ENCODE measurements around the gene IL4.

Gene IL4

DNA sequence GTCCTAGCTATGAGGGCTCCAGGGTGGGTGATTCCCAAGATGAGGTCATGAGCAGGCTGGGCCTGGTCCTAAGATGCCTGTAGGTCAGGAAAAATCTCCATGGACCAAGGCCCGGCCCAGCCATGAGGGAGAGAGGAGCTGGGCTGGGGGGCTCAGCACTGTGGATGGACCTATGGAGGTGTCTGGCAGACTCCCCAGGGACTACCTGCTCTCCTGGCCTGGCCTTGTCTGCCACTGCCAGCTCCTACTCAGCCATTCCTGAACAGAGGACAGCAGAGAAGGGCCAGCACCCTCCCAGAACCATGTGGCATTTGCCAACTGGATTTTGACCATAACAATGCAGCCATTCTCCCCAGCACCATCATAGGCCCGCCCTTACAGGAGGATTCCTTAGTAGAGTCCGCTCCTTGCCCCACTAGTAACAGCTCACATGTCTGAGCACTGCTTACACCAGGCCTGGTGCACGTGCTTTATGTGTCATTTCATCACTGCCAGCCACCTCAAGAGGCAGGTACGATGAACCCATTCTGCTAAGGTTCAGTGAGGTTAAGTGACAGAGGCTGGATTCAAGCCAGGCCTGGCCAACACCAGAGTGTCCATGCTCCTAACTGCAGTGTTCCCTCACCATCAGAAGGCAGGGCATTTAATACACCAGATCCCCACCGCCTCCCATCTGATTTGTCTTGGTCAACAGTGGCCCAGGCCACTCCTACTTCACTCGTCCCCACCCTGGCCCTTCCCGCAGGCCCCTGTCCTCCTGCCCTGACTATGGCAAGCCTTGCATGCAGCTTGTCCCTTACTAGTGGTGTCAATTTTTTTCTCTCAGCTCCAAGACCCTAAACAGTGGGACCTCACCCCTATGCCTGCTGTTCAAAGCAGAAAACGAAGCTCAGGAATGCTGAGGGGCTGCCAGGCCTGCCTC, 15.1 kb upstream of the IL4 start:
- DNase-seq (ENCODE audit: low read depth): no peak

DNA sequence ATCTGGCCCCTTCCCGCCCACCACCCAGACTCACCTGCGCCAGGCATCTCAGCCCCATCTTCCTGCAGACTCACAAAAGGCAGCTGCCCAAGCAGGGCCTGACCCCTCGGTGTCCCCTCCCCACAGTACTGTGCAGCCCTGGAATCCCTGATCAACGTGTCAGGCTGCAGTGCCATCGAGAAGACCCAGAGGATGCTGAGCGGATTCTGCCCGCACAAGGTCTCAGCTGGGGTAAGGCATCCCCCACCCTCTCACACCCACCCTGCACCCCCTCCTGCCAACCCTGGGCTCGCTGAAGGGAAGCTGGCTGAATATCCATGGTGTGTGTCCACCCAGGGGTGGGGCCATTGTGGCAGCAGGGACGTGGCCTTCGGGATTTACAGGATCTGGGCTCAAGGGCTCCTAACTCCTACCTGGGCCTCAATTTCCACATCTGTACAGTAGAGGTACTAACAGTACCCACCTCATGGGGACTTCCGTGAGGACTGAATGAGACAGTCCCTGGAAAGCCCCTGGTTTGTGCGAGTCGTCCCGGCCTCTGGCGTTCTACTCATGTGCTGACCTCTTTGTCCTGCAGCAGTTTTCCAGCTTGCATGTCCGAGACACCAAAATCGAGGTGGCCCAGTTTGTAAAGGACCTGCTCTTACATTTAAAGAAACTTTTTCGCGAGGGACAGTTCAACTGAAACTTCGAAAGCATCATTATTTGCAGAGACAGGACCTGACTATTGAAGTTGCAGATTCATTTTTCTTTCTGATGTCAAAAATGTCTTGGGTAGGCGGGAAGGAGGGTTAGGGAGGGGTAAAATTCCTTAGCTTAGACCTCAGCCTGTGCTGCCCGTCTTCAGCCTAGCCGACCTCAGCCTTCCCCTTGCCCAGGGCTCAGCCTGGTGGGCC, 13.9 kb upstream of the IL4 start:
- no peak for DNase-seq (ENCODE audit: low read depth)

DNA sequence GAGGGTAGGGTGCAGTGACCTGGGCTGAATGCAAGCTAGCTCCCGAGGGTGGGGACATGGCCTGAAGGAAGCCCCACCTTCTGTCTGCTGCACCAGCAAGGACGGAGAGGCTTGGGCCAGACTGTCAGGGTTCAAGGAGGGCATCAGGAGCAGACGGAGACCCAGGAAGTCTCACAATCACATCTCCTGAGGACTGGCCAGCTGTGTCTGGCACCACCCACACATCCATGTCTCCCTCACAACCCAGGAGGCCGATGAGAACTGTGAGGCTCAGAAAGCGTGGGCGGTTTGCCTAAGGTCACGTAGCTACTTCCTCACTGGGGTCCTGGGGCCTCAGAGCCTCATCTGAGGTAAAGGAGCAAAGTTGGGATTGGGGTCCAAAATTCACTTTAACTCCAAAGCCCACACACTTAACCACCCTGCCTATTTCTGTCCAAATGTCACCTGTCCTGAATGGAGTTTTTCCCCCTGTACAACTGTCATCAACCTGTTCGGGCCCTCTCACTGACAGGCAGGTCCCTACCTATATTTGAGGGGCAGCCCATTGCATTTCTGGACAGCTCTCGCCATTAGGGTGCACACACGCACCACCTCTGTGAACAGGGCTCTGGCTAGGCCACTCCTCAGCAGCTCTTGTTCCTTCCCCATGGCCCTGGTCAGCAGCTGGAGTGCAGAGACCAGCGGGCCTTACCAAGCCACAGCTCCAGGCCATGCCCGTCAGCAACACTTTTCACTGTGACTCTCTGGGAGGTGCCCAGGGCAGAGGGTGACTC, 12.4 kb upstream of the IL4 start:
- DNase-seq (ENCODE audit: low read depth): no peak

DNA sequence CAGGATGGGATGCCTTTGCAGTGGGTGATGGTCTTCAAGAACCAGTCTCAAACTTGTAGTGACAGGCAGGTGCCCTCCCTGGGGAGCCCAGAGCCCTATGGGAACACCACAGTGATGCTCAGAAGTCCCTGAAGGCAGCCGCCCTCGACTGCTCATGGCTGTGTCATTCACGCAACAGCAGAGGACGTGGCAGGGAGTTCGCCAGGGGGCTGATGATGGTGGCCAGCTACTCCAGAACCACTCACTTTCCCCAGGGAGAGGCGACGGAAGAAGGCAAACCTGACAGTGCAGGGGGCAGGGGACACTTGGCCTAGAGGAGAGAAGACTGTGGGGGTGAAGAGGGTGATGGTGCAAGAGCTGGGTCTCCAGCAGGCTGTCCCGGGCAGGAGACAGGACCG, 11.8 kb upstream of the IL4 start:
- no peak for DNase-seq (ENCODE audit: low read depth)

DNA sequence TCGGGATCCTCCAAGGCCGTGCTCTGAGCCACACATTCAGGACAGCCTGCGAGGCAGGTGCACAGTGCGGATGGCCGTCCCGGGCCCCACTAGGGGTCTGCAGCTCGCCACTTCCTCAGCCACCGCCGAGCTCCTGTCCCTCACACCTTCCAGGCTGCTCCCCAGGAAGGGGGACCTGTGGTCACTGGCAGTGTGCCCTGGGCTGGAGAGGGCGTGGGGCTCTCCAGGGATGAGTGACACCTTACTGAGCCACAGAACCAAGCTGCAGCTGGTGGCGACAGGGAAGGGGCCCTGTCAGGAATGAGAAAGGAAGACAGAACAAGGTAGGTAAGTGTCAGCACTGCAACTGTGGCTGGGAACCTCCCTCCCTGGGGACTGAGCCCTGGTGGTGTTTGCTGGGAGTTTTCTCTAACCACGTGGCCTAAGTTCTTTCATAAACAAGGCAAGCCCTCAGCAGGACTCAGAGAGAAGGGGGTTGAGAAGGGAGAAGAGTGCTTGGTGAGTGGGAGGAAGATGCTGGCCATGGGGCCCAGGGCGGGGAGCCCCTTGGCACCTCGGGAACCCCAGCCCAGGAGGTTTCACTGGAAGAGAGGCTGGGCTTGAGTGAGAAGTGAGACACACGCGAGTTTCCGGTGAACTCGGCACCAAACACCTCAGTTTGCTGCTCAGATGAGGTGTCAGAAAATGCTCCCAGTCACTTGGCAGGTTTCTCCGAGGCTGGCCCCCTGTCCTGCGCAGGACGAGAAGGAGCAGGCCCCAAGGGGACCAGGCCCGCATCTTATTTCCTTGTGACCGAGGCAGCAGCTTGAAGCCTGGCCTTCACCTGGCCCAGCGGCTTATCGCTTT, 10.6 kb upstream of the IL4 start:
- DNase-seq (ENCODE audit: low read depth): no peak

DNA sequence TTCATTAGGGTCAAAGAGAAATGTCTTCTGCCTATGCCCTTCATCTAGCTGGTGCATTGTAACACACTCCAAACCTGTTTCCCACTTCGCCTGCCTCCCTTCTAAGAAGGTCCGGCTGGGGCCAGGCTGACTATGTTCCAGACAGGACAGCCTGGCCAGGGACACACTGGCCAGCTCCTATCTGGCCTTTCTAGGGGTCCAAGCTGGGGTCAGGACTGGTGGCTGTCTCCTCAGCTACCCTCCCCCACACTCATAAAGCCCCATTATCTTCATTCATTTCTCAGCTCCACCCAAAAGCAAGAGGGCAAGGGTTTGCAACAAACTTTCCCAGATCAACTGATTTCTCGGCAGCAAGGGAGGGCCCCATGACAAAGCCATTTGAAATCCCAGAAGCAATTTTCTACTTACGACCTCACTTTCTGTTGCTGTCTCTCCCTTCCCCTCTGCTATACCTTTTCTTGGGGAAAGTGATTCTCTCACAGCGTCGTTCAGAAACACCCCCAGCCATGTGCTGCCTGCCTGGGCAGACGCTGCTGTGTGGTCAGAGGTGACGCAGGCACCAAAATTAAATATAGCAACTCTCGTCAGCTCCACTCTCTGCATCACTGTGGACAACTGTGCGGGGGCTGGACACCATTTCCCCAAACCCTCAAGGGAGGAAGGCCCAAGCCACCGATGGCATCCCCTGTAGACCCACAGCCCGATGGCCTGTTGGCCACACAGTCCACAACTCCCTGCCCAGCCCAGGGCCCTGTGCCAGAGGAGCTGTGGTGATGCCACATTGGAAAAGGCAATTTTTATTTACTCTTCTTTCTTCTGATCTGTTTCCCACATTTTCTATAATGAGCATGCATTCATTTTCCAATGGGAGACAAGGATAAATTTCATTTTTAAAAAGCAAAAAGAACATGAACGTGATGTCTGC, 9.8 kb upstream of the IL4 start:
- DNase-seq (ENCODE audit: low read depth): no peak

DNA sequence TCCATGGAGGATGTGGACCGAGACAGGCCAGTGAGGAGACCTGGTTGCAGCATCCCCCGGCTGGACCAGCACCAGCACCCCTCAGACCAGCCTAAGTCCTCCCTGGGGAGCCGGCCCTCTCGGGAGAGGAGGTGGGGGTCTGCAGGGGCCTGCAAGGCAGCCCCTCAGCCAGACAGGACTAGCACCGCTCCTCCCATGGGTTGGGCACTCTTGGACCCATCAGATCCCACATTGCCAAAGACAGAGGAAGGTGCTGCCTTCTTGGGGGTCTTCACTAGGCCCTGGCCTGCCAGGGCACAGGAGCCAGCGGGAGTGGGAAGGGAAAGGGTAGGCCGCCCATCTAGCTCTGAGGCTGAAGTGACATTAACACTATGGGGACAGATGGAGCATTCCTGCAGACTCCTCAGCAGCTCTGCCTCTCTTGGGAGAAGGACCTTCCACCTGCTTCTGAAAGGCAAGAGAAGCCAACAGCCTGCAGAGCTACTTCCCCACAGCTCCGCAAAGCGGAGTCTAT, 9.0 kb upstream of the IL4 start:
- no peak for DNase-seq (ENCODE audit: low read depth)

DNA sequence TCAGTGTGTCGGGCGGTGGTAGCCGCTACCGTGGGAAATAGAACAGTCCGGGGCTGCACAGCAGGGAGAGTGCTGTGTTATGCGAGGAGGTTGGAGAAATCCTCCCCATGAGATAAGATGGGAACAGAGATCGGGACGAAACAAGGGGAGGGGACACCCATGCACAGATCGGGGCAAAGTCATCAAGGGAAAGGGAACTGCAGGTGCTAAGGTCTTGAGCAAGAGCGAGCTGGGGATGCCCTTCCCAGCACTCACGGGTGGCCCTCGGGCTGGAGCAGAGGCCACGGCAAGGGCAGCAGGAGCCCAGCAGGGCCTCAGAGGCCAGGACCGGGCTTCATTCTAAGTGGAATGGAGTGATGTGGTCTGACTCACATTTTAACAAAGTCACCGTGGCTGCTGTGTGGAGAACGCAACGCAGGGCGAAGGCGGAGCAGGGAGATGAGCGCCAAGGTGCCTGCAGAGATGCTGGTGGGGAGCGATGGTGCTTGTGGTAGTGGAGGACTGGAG, 8.2 kb upstream of the IL4 start:
- no peak for DNase-seq (ENCODE audit: low read depth)

DNA sequence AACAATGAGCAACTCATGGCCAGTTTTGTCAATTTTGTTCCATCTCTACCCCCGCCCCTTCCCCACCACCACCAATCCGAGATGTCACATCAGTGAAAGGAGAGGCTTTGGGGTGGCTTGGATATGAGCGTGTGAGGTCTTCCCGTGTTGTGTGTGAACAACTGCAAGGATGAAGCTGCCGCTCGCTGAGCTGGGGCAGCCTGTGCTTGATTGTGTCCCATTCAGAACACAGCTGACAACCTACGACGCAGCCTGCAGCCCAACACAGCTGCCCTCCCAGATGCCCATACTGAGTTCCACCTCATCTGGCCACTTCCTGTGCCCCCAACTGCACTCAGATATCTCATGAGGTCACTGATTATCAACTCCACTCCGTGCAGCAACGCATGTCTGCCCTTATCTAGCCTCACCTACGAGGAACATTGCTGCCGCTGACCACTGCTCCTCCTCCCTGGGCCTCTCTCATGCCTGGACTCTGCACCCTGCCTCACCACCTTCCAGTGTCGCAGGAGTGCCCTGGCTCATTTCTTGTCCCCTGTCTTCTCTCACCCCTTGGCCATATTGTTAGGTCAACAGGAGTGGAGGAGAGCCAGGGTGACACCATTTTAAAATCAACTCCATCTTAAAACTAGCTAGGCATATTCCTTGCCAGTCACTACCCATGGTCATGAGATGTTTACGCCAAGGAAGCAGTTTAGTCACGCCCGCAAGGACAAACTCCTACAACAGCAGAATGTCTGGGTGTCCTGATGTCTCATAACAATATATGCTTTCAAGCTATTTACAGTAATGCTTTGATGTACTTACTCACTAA, 7.3 kb upstream of the IL4 start:
- no peak for DNase-seq (ENCODE audit: low read depth)

DNA sequence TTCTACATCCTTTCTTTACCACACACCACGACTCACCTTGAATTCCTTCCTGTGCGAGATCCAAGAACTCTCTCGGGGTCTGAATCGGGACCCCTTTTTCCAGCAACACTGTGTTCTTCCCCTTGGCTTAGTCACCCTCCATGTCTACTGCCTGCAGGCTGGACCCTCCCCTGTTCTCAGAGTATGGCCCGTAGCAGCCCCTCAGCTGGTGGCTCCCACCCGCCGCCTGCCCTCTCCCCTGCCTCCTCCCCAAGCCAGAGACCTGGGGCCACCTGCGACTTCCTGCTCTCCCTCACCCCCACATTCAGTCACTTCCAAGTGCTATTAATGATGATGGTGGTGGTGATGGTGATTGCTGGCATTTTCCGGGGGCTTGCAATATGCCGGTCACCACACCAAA, 6.5 kb upstream of the IL4 start:
- no peak for DNase-seq (ENCODE audit: low read depth)

DNA sequence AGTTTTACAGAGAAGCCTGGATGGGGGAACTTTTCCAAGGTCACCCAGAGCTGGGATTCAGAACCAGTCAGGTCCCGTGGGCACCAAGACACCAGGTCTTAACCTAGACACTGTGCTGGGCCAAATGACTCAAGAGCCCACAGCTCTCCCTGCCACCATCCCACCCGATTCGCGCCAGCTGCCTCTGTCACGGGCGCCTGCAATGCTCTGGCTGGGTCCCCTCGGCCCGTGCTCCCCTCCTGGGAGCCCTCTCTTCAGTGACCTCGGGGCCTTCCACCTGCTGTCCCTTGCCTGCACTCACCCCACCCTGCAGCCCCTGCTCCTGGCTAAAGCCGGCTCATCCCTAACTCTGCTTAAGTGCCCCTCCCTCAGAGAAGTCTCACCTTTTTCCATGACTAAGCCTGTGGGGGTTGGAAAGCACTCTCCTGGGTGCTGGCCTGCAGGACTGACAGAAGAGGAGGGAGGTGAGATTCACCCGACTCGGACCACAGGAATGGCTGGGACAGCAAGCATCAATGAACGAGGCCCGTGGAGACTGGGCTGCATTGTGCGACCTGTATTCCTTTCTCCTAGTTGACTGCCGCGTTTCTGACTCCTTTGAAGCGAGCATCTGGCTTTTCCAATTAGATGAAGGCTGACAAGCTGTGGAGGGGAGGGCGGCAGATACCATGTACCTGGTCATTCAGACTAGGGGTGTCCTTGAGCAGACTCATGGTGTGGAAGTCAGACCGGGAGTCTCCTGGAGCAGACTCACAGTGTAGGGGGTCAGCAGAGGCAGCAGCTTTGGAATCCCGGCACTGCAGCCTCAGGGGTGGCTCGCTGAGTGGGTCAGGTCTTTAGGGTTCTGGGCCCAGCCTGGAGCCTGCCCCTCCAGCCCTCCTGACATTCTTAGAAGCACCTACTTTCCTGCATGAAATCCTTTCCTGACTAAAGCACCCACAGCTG, 5.8 kb upstream of the IL4 start:
- no peak for DNase-seq (ENCODE audit: low read depth)

DNA sequence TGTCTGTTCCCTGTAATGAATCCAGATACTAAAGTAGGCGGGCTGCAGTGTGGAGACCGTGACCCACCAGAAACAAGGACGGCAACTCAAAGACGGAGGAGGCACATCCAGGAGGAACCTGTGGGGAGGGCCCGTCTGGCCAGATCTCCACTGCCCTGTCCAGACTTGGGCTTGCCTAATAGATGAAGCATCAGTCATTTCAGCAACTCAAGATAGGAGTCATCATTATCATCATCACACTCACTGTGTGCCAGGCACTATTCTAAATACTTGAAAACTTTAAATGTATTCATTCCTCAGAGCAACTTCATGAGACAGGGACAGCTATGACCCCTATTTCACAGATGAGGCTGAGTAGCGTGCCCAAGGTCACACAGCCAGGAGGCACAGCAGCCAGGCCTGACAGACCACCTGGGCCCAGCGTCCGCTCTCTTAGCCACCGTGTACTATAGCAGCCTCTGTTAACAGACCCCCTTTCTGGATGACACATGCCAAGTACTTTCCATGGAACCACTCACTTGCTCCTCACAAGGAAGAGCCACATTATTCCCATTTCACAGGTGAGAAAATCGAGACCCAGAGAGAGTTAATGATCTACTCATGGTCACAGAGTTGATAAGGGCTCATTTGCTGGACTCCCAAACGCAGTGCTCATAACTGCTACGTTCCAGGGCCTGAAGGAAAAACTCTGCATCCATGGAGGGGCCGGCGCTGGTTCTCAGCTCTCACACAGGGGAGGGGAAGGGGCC, 4.9 kb upstream of the IL4 start:
- DNase-seq (ENCODE audit: low read depth): no peak

DNA sequence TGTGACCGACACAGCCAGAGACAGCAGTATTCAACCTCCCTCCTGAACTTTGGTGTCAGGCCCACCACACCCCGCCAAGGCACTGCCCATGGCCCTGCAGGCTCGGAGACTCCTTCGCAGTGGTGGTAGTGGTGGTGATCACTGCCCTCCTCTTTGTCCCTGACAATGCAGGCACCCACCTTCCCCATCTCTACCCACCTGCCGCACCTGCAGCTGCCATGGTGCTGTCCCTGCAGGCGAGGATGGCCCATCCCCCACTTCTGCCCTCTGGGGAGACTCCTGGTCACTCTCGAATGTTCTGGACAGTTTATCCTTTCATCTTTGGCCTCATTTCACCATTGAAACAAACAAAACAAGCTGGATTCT, 4.4 kb upstream of the IL4 start:
- DNase-seq (ENCODE audit: low read depth): no peak

DNA sequence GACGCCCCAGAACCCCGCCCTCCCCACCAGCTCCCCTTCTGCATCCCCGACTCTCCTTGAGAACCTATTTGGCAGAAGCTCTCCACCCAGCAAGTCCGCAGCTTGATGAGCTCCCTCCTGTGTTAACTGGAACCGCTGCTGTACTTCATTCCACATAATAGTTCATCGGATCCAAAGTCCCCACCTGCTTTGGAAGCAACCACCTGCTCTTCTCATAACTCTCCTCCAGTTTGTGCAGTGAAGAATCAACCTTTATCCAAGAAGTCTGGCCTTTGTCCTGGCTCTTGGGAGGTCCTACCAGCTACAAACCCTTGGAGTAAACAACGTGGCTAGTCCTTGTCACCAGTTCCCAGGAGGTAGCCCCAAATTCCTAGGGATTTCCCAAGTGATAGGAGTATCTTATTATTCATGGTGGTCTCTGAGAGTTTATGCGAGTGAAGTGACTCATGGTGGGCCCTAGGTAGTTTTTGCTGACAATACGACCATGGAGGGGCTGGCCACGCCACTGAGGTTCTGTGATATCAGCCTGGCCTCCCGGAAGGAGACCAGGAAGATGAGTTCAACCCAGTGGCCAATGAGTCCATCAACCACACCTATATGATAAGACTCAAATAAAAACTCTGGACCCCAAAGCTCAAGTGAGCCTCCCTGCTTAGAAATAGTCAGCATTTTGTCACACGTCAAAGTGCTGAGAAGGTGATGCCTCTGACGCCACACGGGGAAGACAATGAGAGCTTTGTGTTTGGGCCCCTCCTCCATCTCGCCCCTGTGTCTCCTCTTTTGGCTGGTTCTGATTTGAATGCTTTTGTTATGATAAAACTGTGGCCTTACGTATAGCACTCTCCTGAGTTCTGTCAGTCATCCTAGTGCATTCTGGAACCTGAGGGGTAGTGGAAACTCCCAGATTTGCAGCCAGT, 3.6 kb upstream of the IL4 start:
- DNase-seq (ENCODE audit: low read depth): no peak

DNA sequence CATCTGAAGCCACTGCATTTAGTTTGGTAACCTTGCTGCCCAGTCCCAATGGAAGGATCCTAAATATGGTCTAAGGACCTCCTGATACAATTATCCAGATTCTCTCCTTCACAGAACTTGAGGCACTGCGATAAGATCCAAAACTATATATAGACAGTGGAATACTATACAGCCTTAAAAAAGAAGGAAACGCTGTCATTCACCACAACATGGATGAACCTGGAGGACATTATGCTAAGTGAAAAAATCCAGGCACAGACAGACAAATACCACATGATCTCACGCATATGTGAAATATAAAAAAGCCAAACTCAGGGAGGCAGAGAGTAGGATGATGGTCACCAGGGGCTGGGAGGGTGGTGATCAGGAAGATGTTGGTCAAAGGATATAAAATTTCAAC, 2.8 kb upstream of the IL4 start:
- DNase-seq (ENCODE audit: low read depth): no peak

DNA sequence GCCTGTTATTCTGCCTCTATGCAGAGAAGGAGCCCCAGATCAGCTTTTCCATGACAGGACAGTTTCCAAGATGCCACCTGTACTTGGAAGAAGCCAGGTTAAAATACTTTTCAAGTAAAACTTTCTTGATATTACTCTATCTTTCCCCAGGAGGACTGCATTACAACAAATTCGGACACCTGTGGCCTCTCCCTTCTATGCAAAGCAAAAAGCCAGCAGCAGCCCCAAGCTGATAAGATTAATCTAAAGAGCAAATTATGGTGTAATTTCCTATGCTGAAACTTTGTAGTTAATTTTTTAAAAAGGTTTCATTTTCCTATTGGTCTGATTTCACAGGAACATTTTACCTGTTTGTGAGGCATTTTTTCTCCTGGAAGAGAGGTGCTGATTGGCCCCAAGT, 301 bp upstream of the IL4 start:
- no peak for DNase-seq (ENCODE audit: low read depth)

Data from stromal cell of bone marrow (primary cell).